NCI-H2029 treated with DMSO at 0.1 percent for 48 hours (cell line): ENCODE measurements around the gene PPM1H.
A peak's percentile ranks its signal among the peaks of the same experiment; 100 is the strongest.
"Not testable (repeated sequence)": the region's sequence is repeated elsewhere in the genome, so short reads cannot be mapped to it uniquely, and the experiment has no call there.

Source experiments
- DNase-seq: peaks from one replicate; lab custom pipeline; 2025; lab: John Stamatoyannopoulos, UW

PPM1H gene

DNA sequence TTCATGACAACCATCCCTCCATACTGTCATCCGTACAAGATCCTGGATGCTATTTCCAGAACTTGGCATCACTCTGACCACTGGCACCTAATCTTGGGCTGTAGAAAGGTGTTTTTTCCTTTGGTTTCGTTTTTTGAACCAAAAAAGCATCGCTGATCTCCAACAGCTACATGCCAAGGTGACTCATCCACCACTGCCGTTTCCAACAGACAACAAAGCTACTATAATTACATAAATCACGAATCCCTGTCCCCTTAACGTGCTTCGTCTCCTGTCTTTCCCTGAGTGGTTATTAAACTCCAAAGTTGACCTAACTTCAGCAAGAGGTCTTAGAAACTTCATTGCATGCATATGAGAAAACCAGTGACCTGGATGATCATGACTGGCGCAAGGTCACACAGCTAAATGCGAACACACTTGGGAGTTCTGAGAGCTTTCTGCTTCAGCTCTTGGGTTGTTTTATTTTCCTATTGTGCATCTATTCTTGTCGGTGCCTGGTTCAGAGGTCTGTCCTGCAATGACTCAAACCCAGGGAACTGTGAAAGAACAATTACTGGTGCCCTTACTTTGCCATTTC, 99.9 kb downstream of the PPM1H start:
- no peak for DNase-seq

DNA sequence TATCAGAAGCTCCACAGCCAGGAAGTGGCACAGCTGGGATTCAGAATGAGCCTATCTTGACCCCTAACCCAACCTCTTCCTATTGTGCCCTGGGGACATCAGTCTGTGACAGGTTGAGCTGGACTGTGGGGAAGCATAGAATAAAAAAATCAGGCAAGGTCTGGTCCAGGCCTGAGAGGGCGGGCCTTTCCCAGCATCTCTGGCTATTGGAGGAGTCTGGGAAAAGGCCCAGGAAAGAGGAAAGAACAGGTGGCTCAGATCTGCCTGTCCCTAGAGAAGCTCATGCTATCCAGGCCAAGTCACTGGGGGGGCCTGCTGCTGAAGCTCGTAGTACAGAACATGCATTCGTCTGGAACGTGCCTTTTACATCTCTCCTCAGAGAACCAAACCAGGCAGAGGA, 100.5 kb downstream of the PPM1H start:
- no peak for DNase-seq

DNA sequence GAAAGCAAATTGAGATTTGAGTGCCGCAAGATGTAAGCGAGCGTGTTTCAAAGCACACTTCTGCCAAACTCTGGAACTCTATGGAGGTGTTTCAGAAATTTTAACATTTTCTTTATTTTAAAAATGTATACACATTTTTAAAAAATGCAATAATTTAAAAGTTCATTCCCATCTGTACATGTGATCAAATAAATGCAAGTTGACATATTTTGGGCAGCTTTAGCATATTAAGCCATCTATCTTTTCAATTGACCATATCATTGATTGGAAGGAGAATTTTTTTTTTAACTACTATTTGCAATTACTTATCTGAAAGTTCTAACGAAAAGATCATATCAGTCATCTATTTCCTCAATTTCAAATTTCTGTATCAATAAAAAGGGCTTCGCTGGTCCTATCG, 101.3 kb downstream of the PPM1H start:
- DNase-seq = no peak

DNA sequence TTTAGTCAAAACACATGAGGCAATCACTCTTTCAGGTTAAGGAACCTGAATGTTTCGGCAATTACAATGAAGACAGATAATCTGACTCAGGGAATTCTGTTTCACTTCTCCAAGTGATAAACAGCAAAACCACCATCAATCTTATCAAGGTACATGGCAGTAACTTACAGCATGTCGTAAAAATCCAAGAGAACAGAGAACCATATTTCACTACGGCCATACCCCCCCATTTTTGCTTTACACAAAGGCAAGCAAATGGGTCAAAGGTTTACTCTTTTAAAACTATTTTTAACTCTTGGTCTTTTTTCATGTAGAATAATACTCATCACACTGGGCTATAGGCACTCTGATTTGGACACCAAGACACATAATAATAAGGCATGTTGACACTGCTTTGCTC, 102.4 kb downstream of the PPM1H start:
- no peak for DNase-seq

DNA sequence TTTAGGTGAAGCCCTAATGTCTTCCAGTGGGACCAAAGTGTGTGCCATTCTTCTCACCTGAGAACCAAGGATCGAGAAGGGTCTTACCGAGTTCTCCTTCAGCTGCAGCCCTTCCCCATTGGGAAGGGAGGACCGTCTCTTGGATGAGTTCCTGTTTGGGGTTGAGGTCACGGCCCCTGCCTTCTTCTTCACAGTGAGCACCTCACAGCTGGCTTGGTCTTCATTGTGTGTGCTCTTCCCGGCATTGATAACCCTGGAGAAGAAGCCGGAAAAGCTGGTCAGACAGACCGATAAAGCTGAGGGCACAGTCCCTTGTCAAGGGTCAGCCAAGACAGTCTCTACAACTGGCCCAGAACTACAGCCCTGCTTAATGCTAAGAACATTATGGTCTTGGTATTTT, 102.9 kb downstream of the PPM1H start:
- no peak for DNase-seq

DNA sequence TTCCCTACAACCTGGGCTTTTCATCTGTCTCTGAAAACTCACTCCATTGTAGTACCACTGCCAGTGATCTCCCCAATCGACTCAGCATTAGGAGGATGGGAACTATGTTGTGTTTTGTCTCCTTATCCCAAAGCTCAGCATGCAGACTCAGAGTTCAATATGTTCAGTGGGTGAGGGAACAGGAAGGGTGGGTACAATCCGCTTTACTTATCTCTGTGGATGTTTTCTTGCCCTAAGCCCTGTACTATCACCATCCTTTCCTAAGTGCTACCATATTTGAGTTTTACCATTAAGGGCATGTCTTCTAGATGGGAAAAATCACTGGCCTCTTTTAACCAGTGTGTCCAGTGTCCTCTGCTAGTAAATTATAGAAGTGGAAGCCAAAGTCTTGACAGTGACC, 107.1 kb downstream of the PPM1H start:
- DNase-seq = no peak

DNA sequence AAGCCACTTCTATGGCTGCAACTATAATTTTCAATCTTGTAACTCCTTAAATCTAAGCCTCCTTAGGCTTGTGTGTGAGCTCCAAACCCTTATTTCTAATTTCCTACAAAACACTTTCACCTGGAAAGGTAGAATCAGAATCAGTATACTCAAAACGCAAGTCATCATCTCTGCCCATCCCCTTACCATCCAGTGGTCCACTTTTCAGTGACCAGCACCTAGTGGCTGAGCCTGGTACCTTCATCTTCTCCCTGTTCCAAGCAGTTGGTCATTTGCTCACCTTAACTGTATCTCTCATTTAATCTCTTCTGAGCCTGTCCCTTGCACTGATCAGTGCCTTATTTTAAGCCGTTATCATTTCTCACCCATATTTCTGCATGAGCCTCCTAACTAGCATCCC, 107.9 kb downstream of the PPM1H start:
- DNase-seq = no peak

DNA sequence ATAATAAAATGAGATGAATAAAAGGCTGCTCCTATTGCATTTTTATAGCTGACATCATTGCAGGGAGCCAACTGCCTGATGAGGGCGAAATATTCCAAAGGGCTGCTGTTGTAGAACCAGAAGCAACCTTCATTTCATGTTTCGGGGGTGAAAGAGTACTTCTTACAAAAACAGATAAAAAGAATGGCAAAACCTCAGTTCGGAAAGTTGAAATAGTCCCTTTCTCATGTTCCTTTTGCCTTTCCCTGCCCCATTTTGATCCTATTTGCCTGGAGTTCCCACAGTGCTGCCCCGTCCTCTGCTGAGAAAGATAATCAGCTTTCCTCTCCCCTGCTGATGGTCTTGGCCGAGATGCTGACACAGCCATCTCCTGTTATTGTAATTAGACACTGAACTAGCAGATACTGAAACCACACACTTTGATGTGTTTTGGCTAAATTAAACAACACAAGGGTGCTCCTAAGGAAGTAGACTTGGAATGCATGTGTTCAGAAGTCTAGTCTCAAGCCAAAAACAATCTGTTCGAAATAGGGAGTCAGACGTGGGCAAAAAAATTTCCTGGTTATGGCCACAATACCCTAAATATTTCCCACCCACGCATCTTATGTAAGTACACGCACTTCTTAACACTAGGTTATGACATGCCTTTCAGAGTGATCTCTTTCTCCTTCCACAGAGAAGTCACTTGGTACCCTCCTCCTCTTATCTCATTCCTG, 117.2 kb downstream of the PPM1H start:
- peak; percentile 29 for DNase-seq

DNA sequence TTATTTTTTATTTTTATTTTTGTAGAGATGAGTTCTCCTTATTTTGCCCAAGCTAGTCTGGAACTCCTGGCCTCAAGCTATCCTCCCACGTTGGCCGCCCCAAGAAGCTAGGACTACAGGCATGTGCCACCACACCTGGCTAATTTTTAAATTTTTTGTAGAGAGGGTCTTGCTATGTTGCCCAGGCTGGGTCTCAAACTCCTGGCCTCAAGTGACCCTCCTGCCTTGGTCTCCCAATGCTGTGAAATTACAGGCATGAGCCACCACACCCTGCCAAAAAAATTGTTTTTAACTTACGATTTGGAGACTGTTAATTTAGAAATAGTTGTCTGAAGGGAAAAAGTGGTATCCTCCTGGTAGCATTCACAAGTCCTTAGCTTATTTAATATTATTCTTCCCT, 120.7 kb downstream of the PPM1H start:
- DNase-seq = no peak

DNA sequence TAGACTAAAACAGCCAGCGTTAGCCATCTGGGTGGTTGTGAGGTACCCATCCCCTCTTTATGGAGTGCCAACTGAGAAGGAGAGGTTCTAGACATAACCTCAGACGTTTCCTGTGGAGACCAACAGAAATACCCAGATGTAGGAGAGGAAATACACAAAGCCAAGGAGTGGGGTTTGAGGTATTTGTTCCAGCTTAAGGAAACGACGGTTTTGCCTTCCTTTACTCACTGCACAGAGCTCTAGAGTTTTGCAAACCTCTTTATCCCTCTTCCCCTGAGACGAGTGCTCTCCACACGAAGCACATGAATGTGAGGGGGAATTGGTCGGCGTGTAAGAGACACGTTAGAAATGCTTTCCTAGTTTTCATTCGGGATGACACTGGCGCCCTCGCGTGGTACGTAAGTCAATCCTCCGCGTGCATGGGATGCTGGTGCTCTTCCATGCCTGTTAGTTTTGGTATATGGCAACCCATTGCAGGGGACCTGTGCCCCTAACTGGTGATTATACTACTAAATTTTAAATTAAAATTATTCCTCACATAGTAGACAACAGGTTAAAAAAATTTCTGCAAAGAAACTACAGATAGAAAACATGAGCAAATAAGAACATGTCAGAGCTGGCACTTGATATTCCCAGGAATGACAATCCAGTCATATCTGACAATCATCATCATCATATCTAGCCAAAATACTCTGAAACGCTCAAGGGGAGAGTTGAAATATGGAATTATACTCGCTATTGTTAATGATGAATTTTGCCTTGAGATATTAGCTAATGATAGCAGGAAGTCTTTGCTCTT, 121.7 kb downstream of the PPM1H start:
- DNase-seq = no peak

DNA sequence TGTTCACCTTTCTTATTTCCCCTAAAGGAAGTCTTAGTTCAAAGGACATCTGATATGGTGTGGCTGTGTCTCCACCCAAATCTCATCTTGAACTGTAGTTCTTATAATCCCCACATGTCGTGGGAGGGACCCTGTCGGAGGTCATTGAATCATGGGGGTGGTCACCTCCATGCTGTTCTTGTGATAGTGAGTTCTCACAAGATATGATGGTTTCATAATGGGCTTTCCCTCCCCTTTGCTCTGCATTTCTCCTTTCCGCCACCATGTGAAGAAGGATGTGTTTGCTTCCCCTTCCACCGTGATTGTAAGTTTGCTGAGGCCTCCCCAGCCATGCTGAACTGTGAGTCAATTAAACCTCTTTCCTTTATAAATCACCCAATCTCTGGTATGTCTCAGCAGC, 123.5 kb downstream of the PPM1H start:
- DNase-seq = not testable (repeated sequence)

DNA sequence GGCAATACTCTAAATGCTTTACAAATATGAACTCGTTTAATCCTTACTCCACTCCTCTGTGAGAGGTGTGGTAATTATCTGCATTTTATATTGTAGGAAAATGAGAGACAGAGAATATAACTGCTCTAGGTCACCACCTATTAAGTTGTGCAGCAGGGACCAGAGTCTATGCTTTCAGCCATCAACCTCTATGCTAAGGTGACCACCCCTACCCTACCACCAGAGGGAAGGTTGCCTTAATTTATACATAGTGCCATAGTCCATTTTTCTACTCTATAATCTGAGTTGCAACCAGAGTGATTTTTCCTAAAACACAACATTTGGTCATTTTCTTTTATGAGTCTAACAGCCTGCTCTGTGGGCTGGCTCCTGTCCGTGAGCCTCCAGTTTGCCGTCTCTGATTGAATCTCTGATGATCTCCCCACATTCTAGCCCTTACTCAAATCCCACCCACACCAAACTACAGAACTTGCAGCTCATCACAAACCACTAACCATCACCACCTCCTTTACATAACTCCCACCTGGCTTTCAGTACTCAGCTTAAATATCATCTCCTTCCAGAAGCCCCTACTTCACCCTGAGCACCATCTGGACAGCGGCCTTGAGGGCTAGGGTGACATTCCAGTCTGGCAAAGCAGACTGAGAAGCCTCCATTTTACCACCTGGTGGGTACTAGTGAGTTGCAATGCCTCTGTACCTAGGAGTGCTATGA, 126.6 kb downstream of the PPM1H start:
- DNase-seq = no peak

DNA sequence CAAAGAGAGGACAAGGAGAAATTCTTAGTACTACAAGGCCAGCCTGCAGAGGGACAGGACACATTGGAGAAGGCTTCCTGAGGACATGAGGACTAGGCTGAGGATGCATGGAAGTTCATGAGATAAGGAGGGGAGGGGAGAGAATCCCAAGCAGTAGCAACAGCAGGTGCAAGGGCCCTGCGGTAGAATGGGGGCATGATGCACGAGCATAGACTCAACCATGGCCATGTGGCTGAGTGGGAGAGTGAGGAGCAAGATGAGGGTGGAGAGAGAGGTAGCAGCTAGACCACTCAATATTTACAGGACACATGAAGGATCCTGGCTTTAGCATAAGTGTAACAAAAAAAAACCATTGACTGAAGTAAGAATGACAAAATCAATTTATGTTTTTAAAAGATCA, 128.1 kb downstream of the PPM1H start:
- no peak for DNase-seq

DNA sequence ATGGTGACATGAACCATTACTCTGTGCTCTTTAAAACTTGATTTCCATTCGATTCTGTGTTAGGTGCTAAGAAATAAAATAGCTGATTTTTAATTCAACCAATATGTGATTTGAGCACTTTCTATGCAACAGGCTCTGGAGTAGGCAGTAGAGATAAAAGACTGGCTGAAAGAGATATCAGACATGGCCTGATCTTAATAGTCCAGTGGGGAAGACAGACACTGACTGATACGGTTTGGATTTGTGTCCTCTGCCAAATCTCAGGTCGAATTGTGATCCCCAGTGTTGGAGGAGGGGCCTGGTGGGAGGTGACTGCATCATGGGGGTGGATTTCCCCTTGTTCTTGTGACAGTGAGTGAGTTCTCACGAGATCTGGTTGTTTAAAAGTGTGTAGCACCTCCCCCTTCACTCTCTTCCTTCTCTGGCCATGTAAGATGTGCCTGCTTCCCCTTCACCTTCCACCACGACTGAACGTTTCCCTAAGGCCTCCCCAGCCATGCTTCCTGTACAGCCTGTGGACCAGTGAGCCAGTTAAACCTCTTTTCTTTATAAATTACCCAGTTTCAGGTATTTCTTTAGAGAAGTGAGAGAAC, 128.6 kb downstream of the PPM1H start:
- DNase-seq = no peak

DNA sequence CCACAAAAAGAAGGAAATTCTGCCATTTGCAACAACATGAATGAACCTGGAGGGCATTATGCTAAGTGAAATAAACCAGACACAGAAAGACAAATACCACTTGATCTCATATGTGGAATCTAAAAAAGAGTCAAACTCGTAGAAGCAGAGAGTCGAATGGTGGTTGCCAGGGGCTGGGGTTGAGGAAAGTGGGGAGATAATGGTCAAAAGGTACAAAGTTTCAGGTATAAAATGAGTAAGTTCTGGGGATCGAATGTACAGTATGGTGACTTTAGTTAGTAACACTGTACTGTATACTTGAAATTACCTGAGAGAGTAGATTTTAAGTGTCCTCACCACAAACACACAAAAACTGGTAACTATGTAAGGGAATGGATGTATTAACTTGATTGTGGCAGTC, 129.4 kb downstream of the PPM1H start:
- no peak for DNase-seq

DNA sequence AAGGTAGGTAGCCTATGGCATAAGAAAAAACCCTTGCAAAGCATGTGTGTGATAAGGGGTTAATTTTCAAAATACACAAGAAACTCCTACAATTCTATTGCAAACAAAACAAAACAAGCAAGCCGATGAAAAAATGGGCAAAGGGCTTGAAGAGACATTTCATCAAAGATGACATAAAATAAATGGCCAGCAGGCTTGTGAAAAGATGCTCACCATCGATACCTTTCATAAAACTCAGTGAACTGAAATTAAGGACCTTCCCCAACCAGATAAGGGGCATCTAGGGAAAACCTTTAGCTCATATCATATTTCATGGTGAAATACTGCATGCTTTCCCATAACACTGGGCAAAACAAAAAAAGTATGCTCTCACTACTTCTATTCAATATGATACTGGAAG, 131.2 kb downstream of the PPM1H start:
- DNase-seq = no peak

DNA sequence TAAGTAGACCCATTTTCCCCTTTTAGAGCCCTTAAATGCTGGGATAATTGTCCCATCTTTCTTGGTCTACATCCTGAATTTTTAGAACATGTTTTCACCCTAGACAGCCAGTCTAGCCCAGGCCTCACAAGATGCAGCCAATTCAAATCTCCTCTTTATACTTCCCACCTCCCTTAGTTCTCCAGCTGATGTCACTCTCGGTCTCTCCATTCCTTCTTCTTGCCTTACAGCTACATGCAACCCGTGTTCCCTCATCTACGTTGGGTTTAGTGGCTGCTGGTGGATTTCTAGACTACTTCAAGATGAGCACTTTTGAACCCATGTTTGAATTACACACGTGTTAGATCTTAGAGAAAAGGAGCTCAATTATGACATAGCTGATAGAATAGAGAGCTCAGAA, 132.0 kb downstream of the PPM1H start:
- no peak for DNase-seq

DNA sequence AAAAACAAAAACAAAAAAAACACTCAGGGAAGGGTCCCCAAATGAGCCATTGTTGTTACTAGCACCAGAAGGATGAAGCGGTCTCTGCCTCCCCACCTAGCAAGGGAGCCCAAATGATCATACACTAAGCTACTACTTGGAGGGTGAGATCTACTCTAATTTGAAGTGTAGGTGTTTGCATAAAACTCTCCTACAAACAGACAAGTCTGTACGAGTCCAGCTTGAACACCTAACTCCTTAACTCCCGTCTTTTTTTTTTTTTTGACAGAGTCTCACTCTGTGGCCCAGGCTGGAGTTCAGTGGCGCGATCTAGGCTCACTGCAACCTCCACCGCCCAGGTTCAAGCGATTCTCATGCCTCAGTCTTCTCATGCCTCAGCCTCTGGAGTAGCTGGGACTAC, 132.6 kb downstream of the PPM1H start:
- no peak for DNase-seq

DNA sequence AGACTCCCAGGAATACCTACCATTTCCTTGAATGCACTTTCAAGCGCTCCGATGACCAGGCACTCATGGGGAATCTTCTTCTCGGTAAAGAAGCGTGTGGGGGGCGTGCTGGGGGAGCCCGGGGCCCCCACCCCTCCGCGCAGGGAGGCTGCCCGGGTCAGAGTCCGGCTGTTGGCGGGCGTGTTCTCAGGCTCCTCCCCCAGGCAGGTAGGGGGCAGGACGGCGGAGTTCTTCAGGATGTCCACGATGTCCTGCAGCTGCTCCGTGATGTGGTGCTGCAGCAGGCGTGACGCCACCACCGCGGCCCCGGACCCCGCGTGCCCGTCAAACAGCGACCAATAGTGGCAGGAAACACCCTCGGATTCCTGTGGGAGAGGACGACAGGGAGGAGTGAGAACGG, 133.2 kb downstream of the PPM1H start:
- no peak for DNase-seq

DNA sequence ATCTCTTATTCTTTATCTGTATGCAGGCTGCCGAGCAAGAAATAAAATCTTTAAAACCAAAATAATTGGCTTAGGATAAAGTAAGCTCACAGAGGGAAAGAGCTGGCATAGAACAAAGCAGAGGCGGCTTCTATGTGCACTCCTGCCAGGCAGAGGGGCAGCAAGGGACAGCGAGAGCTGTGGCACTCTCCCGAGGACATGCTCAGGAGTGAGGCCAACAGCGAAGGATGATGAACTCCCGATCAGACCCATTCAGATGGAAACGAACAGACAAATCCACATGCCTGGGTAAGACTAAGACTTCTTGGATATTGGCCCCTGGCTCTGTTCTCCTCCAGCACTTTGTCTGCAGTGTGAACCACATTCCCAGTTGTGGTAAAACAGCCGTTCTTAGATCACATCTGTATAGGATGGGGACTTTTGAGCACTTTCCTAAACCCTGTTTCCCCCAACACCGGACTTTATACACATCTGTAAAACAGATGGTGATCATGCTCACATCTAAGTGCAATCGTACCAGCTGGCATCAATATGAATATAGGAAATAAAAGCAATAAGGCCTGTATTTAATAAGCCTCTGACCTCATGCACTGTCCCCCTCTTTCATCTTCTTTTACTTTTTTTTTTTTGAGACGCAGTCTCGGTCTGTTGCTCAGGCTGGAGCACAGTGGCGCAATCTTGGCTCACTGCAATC, 134.1 kb downstream of the PPM1H start:
- DNase-seq = no peak

DNA sequence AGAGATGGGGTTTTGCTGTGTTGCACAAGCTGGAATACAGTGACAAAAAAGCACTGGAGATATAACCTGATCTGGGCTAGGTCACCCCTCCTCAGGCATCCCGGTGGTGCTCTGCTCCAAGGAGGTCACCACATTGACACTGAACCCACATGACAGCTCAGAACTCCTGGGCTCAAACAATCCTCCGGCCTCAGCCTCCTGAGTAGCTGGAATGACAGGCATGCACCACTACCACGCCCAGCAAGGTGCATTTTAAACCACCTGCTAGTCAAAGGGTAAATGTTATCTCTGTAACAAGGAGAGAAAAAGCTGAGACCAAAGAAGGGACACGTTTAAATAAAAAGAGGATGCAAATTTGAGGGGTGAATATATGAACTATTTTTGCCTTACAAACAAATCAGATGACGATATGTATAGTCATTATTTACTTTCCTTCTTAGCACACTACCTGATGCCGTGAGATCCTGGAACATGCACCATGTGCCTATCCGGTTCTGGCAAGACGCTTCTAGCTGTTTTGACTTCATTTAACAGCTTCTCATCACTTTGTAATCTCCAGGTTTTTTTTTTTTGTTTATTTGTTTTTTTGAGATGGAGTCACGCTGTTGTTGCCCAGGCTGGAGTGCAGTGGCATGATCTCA, 135.1 kb downstream of the PPM1H start:
- no peak for DNase-seq
